ENCODE results near the gene CGB1.

CGB1 gene

GRCh38 chr19:49056101-49056901 lies 19.6 kb upstream of the CGB1 start (continued):
- no peak for TF ChIP-seq PRDM2 (tag by site-specific recombination; IDR thresholded peaks at IDR 0.05; ENCODE audit: borderline replicate concordance)
- no peak for TF ChIP-seq ZNF174 (tag by site-specific recombination; IDR thresholded peaks at IDR 0.05)
- no peak for TF ChIP-seq ZNF707 (tag by site-specific recombination; IDR thresholded peaks at IDR 0.05)
- TF ChIP-seq ZNF830 (tag by site-specific recombination; IDR thresholded peaks at IDR 0.05; ENCODE audit: low read depth) = no peak
- TF ChIP-seq ZNF658 (tag by site-specific recombination; IDR thresholded peaks at IDR 0.05) = no peak
- TF ChIP-seq ZNF692 (tag by site-specific recombination; IDR thresholded peaks at IDR 0.05) = peak; percentile 50; the same call in 1 of the 2 replicates
- TF ChIP-seq ZNF518A (tag by site-specific recombination; conservative IDR thresholded peaks at IDR 0.05; ENCODE audit: low read depth) = no peak
- TF ChIP-seq SALL2 (tag by site-specific recombination; IDR thresholded peaks at IDR 0.05; ENCODE audit: borderline replicate concordance) = no peak
- TF ChIP-seq ZBTB21 (tag by site-specific recombination; IDR thresholded peaks at IDR 0.05) = no peak
- TF ChIP-seq ZNF132 (tag by site-specific recombination; IDR thresholded peaks at IDR 0.05; ENCODE audit: borderline replicate concordance) = no peak
- no peak for TF ChIP-seq ZNF768 (tag by site-specific recombination; IDR thresholded peaks at IDR 0.05)
- peak; percentile 74 for TF ChIP-seq EGR2 (tag by site-specific recombination; IDR thresholded peaks at IDR 0.05; ENCODE audit: low read depth)
- no peak for TF ChIP-seq ZNF24 (tag by site-specific recombination; IDR thresholded peaks at IDR 0.05)
- TF ChIP-seq PRDM1 (tag by site-specific recombination; IDR thresholded peaks at IDR 0.05) = no peak
- no peak for TF ChIP-seq ZBTB1 (tag by site-specific recombination; IDR thresholded peaks at IDR 0.05)
- no peak for TF ChIP-seq ZNF48 (tag by site-specific recombination; IDR thresholded peaks at IDR 0.05)
- TF ChIP-seq HIC1 (tag by site-specific recombination; IDR thresholded peaks at IDR 0.05) = no peak
- TF ChIP-seq ZNF394 (tag by site-specific recombination; IDR thresholded peaks at IDR 0.05; ENCODE audit: borderline replicate concordance) = no peak
- TF ChIP-seq ZNF202 (tag by site-specific recombination; IDR thresholded peaks at IDR 0.05; ENCODE audit: borderline replicate concordance) = no peak
- no peak for TF ChIP-seq ZNF280C (tag by site-specific recombination; IDR thresholded peaks at IDR 0.05)
- peak; percentile 84 for TF ChIP-seq KLF8 (tag by site-specific recombination; IDR thresholded peaks at IDR 0.05)
